Measurements from ENCODE around the gene HPD. TPM values are rescaled to one million over a fixed set of nuclear protein-coding genes. Genes with fewer than 3 reads are reported as not detected.
"Not testable (repeated sequence)": the region's sequence is repeated elsewhere in the genome, so short reads cannot be mapped to it uniquely, and the experiment has no call there.

Gene HPD
- total RNA-seq, 2 experiments from 2014 or later, result not detected

- no peak overlapping the region for H3K4me3 ChIP-seq (ENCODE audit: low read depth, low read length, poor library complexity, severe bottlenecking)
- no peaks in the 10 kb centered on the region for H3K9me2 ChIP-seq (ENCODE audit: insufficient read depth, low read length)
- no peaks in the 10 kb centered on the region for H3K9me3 ChIP-seq (ENCODE audit: low read length)
- ChIA-PET POLR2A (interaction anchor here (0.6 kb wide), 1 partner anchor 1211 kb away, joined by 3 read pairs; no protein-coding TSS in a partner anchor), CTCF (ENCODE audit: unreplicated experiment) (no interaction called here)
- no peak for DNase-seq (ENCODE audit: low spot score)
- intact Hi-C loops (cut with micrococcal nuclease; ENCODE audit: unreplicated experiment), result no loop called here
- TF ChIP-seq CTCF (conservative IDR thresholded peaks at IDR 0.05; ENCODE audit: low read length) (no peak), EZH2phosphoT487 (IDR thresholded peaks at IDR 0.05; ENCODE audit: borderline replicate concordance, low read depth, low read length) (no peak)
- H4K20me1 ChIP-seq (ENCODE audit: insufficient read depth, low read length), result no peaks in the 10 kb centered on the region
- no peak overlapping the region for H2AFZ ChIP-seq (ENCODE audit: low read length)
- no peak overlapping the region for H3K27ac ChIP-seq (ENCODE audit: low read depth, low read length, poor library complexity, severe bottlenecking)
- no TSS peak for BruUV-seq (replicated peaks)
- no peak overlapping the region for H3K4me2 ChIP-seq (ENCODE audit: low read length)
- no peaks in the 10 kb centered on the region for H3K4me1 ChIP-seq (ENCODE audit: insufficient read depth, low read length, poor library complexity, severe bottlenecking)
- no peaks in the 10 kb centered on the region for H3K36me3 ChIP-seq (ENCODE audit: insufficient read depth, low read length)
- H3K79me2 ChIP-seq (ENCODE audit: insufficient read depth, low read depth, low read length), result no peaks in the 10 kb centered on the region
These were observed 12.8 kb upstream of the HPD start for GRCh38 chr12:121871467-121871866.

GRCh38 chr12:121869229-121869628, 10.6 kb upstream of the HPD start:
- DNase-seq (ENCODE audit: low spot score); H3K4me2 ChIP-seq (ENCODE audit: low read length); H3K36me3 ChIP-seq (ENCODE audit: insufficient read depth, low read length); H4K20me1 ChIP-seq (ENCODE audit: insufficient read depth, low read length); H2AFZ ChIP-seq (ENCODE audit: low read length); H3K9me3 ChIP-seq (ENCODE audit: low read length); intact Hi-C loops (cut with micrococcal nuclease; ENCODE audit: unreplicated experiment); H3K4me3 ChIP-seq (ENCODE audit: low read depth, low read length, poor library complexity, severe bottlenecking); H3K79me2 ChIP-seq (ENCODE audit: insufficient read depth, low read depth, low read length); H3K4me1 ChIP-seq (ENCODE audit: insufficient read depth, low read length, poor library complexity, severe bottlenecking); BruUV-seq (replicated peaks); CTCF ChIA-PET (ENCODE audit: unreplicated experiment); H3K9me2 ChIP-seq (ENCODE audit: insufficient read depth, low read length); H3K27ac ChIP-seq (ENCODE audit: low read depth, low read length, poor library complexity, severe bottlenecking): not testable (repeated sequence)
- POLR2A ChIA-PET, result interaction anchor here (0.6 to 1.2 kb wide), 3 partner anchors 44 to 1208 kb away, joined by 3 to 4 read pairs (median 3); no protein-coding TSS in a partner anchor

GRCh38 chr12:121866331-121866730, 7.7 kb upstream of the HPD start:
- ChIA-PET POLR2A (interaction anchor here (0.6 to 1.2 kb wide), 4 partner anchors 29 to 1639 kb away, joined by 3 to 4 read pairs (median 4); no protein-coding TSS in a partner anchor), CTCF (ENCODE audit: unreplicated experiment) (no interaction called here)
- intact Hi-C loops (cut with micrococcal nuclease; ENCODE audit: unreplicated experiment), result no loop called here
- H3K79me2 ChIP-seq (ENCODE audit: insufficient read depth, low read depth, low read length), result no peaks in the 10 kb centered on the region
- H3K4me1 ChIP-seq (ENCODE audit: insufficient read depth, low read length, poor library complexity, severe bottlenecking), result no peaks in the 10 kb centered on the region
- H3K9me2 ChIP-seq (ENCODE audit: insufficient read depth, low read length), result no peaks in the 10 kb centered on the region
- BruUV-seq (replicated peaks), result no TSS peak
- no peak overlapping the region for H2AFZ ChIP-seq (ENCODE audit: low read length)
- no peaks in the 10 kb centered on the region for H3K9me3 ChIP-seq (ENCODE audit: low read length)
- TF ChIP-seq EZH2phosphoT487 (IDR thresholded peaks at IDR 0.05; ENCODE audit: borderline replicate concordance, low read depth, low read length) (no peak), CTCF (conservative IDR thresholded peaks at IDR 0.05; ENCODE audit: low read length) (no peak)
- no peak overlapping the region for H3K4me3 ChIP-seq (ENCODE audit: low read depth, low read length, poor library complexity, severe bottlenecking)
- no peak overlapping the region for H3K27ac ChIP-seq (ENCODE audit: low read depth, low read length, poor library complexity, severe bottlenecking)
- no peaks in the 10 kb centered on the region for H3K36me3 ChIP-seq (ENCODE audit: insufficient read depth, low read length)
- H3K4me2 ChIP-seq (ENCODE audit: low read length), result no peak overlapping the region
- no peaks in the 10 kb centered on the region for H4K20me1 ChIP-seq (ENCODE audit: insufficient read depth, low read length)
- no peak for DNase-seq (ENCODE audit: low spot score)
